K562 (cell line): ENCODE measurements around the gene PDZRN3. TPM values are rescaled to one million over a fixed set of nuclear protein-coding genes. Genes with fewer than 3 reads are reported as not detected.

Source experiments
- ATAC-seq: fragments of 200-7000 bp; cut with Tn5 transposase; 3 replicates; pipeline ENCODE4 v1.9.1; 2020; ENCODE audit warnings: moderate library complexity
- BruUV-seq: library from RNA; stranded (reverse); fragments of 400-500 nt; replicated peaks from 2 replicates; lab custom pipeline; 2021; lab: Mats Ljungman, UMichigan
- CTCF ChIA-PET: fragments of 300-600 bp; formaldehyde crosslinking; extraction: SDS; loops from one replicate; lab custom pipeline; 2021; ENCODE audit warnings: low intra/inter-chr PET ratio; lab: Yijun Ruan, JAX
- POLR2A ChIA-PET: fragments of 300-600, 350-650 bp; sonication (Branson Sonifier 250); formaldehyde crosslinking; extraction: SDS; loops from one replicate; lab custom pipeline; 2021; ENCODE audit warnings: antibody characterized with exemption, inconsistent platforms; lab: Yijun Ruan, JAX
- DNase-seq, 4 experiments: peaks; one replicate each; pipeline versions ENCODE4 v3.0.0 to v3.0.0-alpha.2; 2011 to 2018; ENCODE audit warnings: low spot score in 3 of 4, mixed read lengths in 3 of 4; ENCODE audit errors: extremely low read depth in 1 of 4
- FAIRE-seq: peaks from 2 replicates; lab custom pipeline; 2011; peaks lifted over from hg19 to GRCh38; lab: Jason Lieb, UNC
- H2AFZ ChIP-seq: 2 replicates; pipeline ENCODE4 v1.6.0; 2011; ENCODE audit warnings: low read depth, low read length, control low read depth, inconsistent platforms
- H3K27ac ChIP-seq: fragments of 200-600 bp; 3 replicates; pipeline ENCODE4 v1.8.0; 2011; ENCODE audit warnings: low read depth, mild to moderate bottlenecking, control low read depth, inconsistent platforms, low read length, moderate library complexity, mixed read lengths; ENCODE audit errors: extremely low read depth
- H3K27me3 ChIP-seq, 2 experiments: fragments of 300-600 bp in 1 of 2; 2 replicates in 1 of 2; 3 replicates in 1 of 2; pipeline versions ENCODE4 v1.6.0 to v1.8.0; 2011; ENCODE audit warnings: inconsistent platforms in 2 of 2, low read length in 2 of 2, mild to moderate bottlenecking in 1 of 2, mixed read lengths in 1 of 2, moderate library complexity in 1 of 2; ENCODE audit not compliant: control insufficient read depth in 2 of 2, insufficient read depth in 2 of 2
- H3K36me3 ChIP-seq: fragments of 300-600 bp; 3 replicates; pipeline ENCODE4 v1.8.0; 2011; ENCODE audit warnings: mild to moderate bottlenecking, low read length, inconsistent platforms; ENCODE audit not compliant: control insufficient read depth, insufficient read depth
- H3K4me1 ChIP-seq, 2 experiments: fragments of 200-600 bp in 1 of 2; replicated peaks in 1 of 2; 2 replicates in 1 of 2; 3 replicates in 1 of 2; pipeline versions ENCODE4 v1.5.1 to v1.8.0; 2011; ENCODE audit warnings: inconsistent platforms in 2 of 2, low read length in 2 of 2, mild to moderate bottlenecking in 1 of 2, mixed read lengths in 1 of 2, moderate library complexity in 1 of 2; ENCODE audit not compliant: control insufficient read depth in 2 of 2, insufficient read depth in 2 of 2
- H3K4me2 ChIP-seq: 2 replicates; pipeline ENCODE4 v1.6.1; 2011; ENCODE audit warnings: low read length, control low read depth, inconsistent platforms, mixed read lengths; ENCODE audit not compliant: insufficient read depth
- H3K4me3 ChIP-seq: fragments of 200-600 bp; sonication (generic), shearing (Covaris generic); 2 replicates; pipeline ENCODE4 v1.5.1; 2016; ENCODE audit warnings: control low read depth, inconsistent platforms
- H3K79me2 ChIP-seq: fragments of 200-600 bp; 3 replicates; pipeline ENCODE4 v1.8.0; 2011; ENCODE audit warnings: low read length, inconsistent platforms; ENCODE audit not compliant: control insufficient read depth, insufficient read depth
- H3K9ac ChIP-seq, 2 experiments: 2 replicates each; pipeline versions ENCODE4 v1.6.0 to v1.6.1; 2011; ENCODE audit warnings: low read depth in 2 of 2, low read length in 2 of 2, control low read depth in 1 of 2, inconsistent platforms in 1 of 2, mild to moderate bottlenecking in 1 of 2, mixed read lengths in 1 of 2; ENCODE audit not compliant: insufficient read depth in 1 of 2
- H3K9me1 ChIP-seq: one replicate; pipeline ENCODE4 v1.6.0; 2011; ENCODE audit warnings: inconsistent platforms, mild to moderate bottlenecking, low read length, moderate library complexity; ENCODE audit not compliant: control insufficient read depth, insufficient read depth
- H3K9me3 ChIP-seq: replicated peaks from 2 replicates; pipeline ENCODE4 v1.5.1; 2011; ENCODE audit warnings: low read depth, low read length, inconsistent platforms; ENCODE audit not compliant: control insufficient read depth, insufficient read depth
- H4K20me1 ChIP-seq: replicated peaks from 2 replicates; pipeline ENCODE4 v1.6.1; 2011; ENCODE audit warnings: low read length, inconsistent platforms, mixed read lengths; ENCODE audit not compliant: control insufficient read depth, insufficient read depth
- GABPB1 ChIP-seq: sonication (generic); formaldehyde crosslinking; IDR thresholded peaks from 2 replicates; pipeline ENCODE4 v1.8.0; 2022; ENCODE audit warnings: mild to moderate bottlenecking, missing genetic modification reagents
- MCM7 ChIP-seq, 2 experiments: fragments of 450-650 bp; IDR thresholded peaks; 2 replicates each; pipeline ENCODE4 v1.6.1; 2016 to 2018
- NKRF ChIP-seq: fragments of 450-650 bp; IDR thresholded peaks from 2 replicates; pipeline ENCODE4 v1.6.1; 2016; ENCODE audit warnings: borderline replicate concordance
- ZC3H4 ChIP-seq: sonication (generic); formaldehyde crosslinking; IDR thresholded peaks from 2 replicates; pipeline ENCODE4 v1.9.0; 2021; ENCODE audit warnings: missing genetic modification reagents, borderline replicate concordance
- ZNF277 ChIP-seq: fragments of 250-450 bp; sonication (Bioruptor Pico); IDR thresholded peaks from 2 replicates; pipeline ENCODE4 v1.8.0; 2022; ENCODE audit warnings: inconsistent platforms, mild to moderate bottlenecking, moderate library complexity, borderline replicate concordance
- WGBS: fragments of 100-300 bp; shearing (Covaris generic); methylation state at CpG from one replicate; pipeline ENCODE4 v1.1.6; 2016; ENCODE audit warnings: low coverage, mixed read lengths; ENCODE audit not compliant: insufficient coverage; ENCODE audit errors: missing lambda C conversion rate; 5-methylcytosine and 5-hydroxymethylcytosine counted together
- in situ Hi-C: fragments of 300-500 bp; cut with MboI; formaldehyde crosslinking; loops from 4 replicates; pipeline ENCODE4 v1.15.0; 2018; ENCODE audit warnings: inconsistent platforms, mixed read lengths
- intact Hi-C: fragments of 100-400 bp; cut with micrococcal nuclease; formaldehyde crosslinking; loops from 2 replicates; pipeline ENCODE4 v1.14.2; 2022
- polyA plus RNA-seq, 8 experiments: library from polyadenylated mRNA; depleted of rRNA in 4 of 8; stranded (reverse) in 5 of 8; unstranded in 3 of 8; fragments of >200 nt; fragmentation: Nextera tagmentation in 2 of 8; fragmentation: Illumina TruSeq in 1 of 8; extraction: Ambion mirVana in 2 of 8; extraction: Trizol in 1 of 8; gene quantifications; 2 replicates each; pipeline versions ENCODE4 v1.2.1 to v1.2.3, GENCODE V29; 2011 to 2014; ENCODE audit warnings: inconsistent platforms in 1 of 8, missing spikeins in 1 of 8
- total RNA-seq, 7 experiments: library from RNA; depleted of rRNA in 6 of 7; stranded (reverse); fragments of >200 nt in 6 of 7; fragmentation: Illumina TruSeq in 2 of 7; extraction: Trizol in 2 of 7; gene quantifications; 2 replicates each; pipeline versions ENCODE4 v1.2.1 to v1.2.3, GENCODE V29; 2011 to 2021; ENCODE audit warnings: low replicate concordance in 1 of 7
- TF ChIP-seq, protein P1 (sequence below): fragments of 250-450 bp; sonication (Bioruptor Pico); IDR thresholded peaks from 2 replicates; pipeline ENCODE4 v1.5.0; 2022; ENCODE audit warnings: mild to moderate bottlenecking
- TF ChIP-seq, protein P2 (sequence below), 2 experiments: fragments of 450-650 bp; IDR thresholded peaks; 2 replicates each; pipeline ENCODE4 v1.6.1; 2016

Gene PDZRN3
- total and polyA plus RNA-seq, 9 of the 15 experiments (the other 6 are each of a cell fraction or from before 2014, with no cell fraction given), result 0.16 TPM; not detected in 8

- Histone ChIP-seq H3K9ac (no peak overlapping the region), H3K4me3 (no peak overlapping the region), H3K9me3 (no peaks in the 10 kb centered on the region), H3K27me3 (peaks cover 0 to under 1% of the 10 kb centered on the region in 2 experiments; a peak in 1 of 5 replicates), H3K27ac (no peak overlapping the region), H3K9me1 (no peaks in the 10 kb centered on the region), H3K4me2 (no peak overlapping the region), H2AFZ (no peak overlapping the region), H3K4me1 (no peaks in the 10 kb centered on the region), H3K36me3 (no peaks in the 10 kb centered on the region), H3K79me2 (no peaks in the 10 kb centered on the region), H4K20me1 (no peaks in the 10 kb centered on the region)
- 0% methylated on average over 2 of the region's 2 CpGs for WGBS
- BruUV-seq, result no TSS peak
- ATAC-seq (no peak), FAIRE-seq (no peak), DNase-seq (no peak)
- ChIA-PET CTCF (no interaction called here), POLR2A (no interaction called here)
- intact Hi-C loops (no loop called here), in situ Hi-C loops (no loop called here)
- TF ChIP-seq GABPB1 (CRISPR knock-in tag) (no peak), NKRF (no peak), ZNF277 (CRISPR knock-in tag) (no peak), MCM7 (IDR thresholded peaks at IDR 0.05) (no peak), ZC3H4 (CRISPR knock-in tag) (no peak)
- TF ChIP-seq, protein P1, sequence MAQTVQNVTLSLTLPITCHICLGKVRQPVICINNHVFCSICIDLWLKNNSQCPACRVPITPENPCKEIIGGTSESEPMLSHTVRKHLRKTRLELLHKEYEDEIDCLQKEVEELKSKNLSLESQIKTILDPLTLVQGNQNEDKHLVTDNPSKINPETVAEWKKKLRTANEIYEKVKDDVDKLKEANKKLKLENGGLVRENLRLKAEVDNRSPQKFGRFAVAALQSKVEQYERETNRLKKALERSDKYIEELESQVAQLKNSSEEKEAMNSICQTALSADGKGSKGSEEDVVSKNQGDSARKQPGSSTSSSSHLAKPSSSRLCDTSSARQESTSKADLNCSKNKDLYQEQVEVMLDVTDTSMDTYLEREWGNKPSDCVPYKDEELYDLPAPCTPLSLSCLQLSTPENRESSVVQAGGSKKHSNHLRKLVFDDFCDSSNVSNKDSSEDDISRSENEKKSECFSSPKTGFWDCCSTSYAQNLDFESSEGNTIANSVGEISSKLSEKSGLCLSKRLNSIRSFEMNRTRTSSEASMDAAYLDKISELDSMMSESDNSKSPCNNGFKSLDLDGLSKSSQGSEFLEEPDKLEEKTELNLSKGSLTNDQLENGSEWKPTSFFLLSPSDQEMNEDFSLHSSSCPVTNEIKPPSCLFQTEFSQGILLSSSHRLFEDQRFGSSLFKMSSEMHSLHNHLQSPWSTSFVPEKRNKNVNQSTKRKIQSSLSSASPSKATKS (CRISPR knock-in tag), result no peak
- TF ChIP-seq, protein P2, sequence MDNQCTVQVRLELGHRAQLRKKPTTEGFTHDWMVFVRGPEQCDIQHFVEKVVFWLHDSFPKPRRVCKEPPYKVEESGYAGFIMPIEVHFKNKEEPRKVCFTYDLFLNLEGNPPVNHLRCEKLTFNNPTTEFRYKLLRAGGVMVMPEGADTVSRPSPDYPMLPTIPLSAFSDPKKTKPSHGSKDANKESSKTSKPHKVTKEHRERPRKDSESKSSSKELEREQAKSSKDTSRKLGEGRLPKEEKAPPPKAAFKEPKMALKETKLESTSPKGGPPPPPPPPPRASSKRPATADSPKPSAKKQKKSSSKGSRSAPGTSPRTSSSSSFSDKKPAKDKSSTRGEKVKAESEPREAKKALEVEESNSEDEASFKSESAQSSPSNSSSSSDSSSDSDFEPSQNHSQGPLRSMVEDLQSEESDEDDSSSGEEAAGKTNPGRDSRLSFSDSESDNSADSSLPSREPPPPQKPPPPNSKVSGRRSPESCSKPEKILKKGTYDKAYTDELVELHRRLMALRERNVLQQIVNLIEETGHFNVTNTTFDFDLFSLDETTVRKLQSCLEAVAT (IDR thresholded peaks at IDR 0.05), result no peak
Observed at GRCh38 chr3:73378207-73378606, 246.5 kb downstream of the PDZRN3 start.
